GM19397 (cell line): ENCODE measurements around the gene CRY2.

Experiments
- ATAC-seq: cut with Tn5 transposase; IDR thresholded peaks from one replicate; pipeline ENCODE4 v1.9.1; 2021; ENCODE audit warnings: mild to moderate bottlenecking, moderate library complexity; ENCODE audit not compliant: unreplicated experiment

The CRY2 gene

GRCh38 chr11:45847911-45848316 is 639 bp downstream of the CRY2 start:
- no peak for ATAC-seq

DNA sequence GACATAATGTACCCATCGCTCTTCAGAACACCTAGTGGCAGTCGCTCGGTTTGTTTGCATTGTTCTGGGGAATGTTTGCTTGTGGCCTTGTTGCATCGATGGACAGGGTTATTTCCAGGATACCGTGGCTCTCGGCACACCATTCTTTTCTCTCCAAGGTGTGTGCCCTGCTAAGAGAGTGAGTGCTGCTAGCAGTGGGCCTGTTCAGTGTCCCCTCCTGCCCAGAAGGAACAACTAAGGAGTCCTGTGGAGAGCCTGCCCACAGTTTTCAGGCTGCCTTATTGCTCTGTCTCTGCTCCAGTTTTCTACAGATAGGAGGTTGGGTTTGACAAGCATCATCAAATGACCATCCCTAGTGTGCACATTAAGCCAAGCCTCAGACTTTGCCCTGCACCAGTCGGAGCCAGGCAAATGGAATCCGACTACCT is 1.4 kb downstream of the CRY2 start:
- no peak for ATAC-seq

GRCh38 chr11:45850446-45850845 is 3.2 kb downstream of the CRY2 start:
- ATAC-seq = no peak

DNA sequence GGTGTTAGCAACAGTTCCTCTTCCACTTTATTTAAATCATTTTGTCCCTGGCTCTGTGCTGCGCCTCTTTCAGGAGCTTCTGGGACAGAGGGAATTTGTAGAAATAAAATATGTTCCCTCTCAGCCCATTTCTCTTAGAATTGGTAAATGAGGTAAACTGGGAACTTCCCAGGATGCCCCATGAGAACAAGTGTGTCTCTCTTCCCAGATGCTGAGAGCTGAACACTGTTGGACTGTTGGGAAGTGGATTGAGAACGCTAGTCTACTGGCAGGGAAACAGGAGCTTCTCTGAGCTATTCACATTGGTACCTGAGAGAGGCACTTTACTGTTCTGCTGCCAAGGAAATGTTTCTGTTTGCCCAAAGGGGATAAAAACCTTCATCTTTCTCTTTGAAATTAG is 4.0 kb downstream of the CRY2 start:
- ATAC-seq = no peak

DNA sequence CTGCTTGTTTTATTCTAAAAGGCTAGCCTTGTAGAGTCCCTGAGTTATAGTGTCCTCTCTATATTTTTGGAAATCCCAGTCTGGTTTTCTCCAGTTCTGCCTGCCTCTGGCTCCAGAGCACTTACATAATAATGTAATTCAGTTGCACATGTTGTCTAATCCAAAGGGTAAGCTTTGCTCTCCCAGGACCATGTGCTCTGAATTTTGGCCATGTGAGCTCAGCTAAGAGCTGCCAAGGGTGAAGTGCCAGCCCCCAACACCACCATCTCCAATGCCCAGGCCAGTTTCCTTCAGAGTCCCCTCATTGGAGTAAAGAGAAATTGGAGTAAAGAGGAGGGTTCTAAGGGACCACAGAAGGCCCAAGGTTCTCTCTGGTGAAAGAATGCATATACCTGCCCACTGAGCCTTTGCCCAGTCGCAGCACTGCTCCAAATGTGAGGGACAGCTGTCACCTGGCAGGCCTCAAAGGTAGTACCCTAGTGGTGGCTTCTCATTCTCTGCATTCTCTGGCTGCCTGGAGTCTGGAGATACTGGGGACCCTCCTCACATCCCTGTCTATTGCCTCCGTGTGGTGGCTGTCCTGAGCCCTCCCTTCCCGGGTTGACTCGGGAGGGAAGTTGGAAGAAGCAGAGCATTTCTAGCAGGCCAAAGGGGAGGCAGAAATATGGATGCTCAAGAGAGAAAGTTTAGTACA is 4.9 kb downstream of the CRY2 start:
- no peak for ATAC-seq

DNA sequence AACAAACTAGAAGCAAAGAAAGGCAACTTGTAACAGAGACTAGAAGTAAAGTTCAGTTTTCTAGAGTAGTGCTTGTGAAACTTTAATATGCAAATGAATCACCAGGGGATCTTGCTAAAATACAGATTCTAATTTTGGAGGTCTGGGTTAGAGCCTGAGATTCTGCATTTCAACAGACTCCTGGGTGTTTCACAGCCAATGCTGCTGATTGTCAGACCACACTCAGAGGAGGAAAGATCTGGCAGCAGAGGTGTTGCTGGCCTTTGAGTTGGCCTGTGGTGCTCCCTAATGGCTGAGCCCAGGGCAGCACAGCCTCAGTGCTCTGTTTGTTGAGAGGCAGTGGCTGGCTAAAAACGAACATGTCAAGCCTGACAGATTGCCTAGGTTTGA is 5.4 kb downstream of the CRY2 start:
- no peak for ATAC-seq

GRCh38 chr11:45853332-45854219 is 6.3 kb downstream of the CRY2 start:
- ATAC-seq = no peak

GRCh38 chr11:45855308-45855707 is 8.0 kb downstream of the CRY2 start:
- no peak for ATAC-seq

- no peak for ATAC-seq
Observed at GRCh38 chr11:45856044-45856468, 8.8 kb downstream of the CRY2 start.

DNA sequence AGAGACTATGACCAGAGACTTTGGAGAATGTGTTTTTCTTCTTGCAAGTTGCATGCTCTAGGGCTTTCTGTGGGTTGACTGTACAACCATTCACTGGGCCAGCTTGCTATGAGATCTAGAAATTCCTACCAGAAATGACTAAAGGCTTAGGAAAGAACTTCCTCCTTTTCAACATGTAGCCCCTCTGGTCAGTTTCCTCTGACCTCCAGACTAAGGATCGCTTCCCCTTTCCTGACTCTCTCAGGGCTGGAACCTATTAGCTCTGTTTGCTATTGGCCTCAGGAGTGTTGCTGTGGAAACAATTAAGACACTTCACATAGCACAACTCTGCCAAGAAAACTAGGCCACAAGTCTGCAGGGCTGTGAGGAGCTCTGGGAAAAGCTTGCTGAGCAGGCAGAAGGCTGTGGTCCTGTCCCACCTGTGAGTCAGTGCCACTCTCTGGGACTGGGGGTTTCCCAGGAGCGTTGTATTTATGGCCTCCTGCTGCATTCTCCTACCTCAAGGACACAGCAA is 10.7 kb downstream of the CRY2 start:
- no peak for ATAC-seq

GRCh38 chr11:45858751-45859398 is 11.6 kb downstream of the CRY2 start:
- ATAC-seq = no peak

DNA sequence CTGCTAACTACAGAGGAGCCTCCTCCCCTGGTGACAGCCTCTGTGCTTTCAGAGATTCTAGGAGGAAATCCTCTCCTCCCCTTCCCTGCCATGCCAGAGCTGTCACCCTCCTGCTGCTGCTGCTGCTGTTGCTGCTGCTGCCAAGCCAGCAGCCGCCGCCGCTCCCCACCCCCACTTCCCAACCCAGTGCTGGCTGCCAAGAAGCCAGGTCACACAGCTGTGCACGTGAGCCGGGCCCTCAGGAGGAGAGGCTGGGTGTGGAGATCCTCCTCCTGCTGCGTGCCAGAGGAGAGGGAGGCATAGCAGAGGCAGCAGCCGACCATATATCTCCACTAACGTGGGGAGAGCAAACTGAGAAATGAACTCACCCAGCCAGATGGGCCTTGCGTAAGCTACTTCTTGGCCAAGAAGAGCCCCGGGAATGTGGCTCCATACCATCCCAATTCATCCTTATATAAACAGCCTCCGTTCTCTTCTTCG is 12.4 kb downstream of the CRY2 start:
- ATAC-seq = no peak

GRCh38 chr11:45860348-45860747 is 13.1 kb downstream of the CRY2 start:
- no peak for ATAC-seq

GRCh38 chr11:45860764-45861510 is 13.7 kb downstream of the CRY2 start:
- no peak for ATAC-seq

DNA sequence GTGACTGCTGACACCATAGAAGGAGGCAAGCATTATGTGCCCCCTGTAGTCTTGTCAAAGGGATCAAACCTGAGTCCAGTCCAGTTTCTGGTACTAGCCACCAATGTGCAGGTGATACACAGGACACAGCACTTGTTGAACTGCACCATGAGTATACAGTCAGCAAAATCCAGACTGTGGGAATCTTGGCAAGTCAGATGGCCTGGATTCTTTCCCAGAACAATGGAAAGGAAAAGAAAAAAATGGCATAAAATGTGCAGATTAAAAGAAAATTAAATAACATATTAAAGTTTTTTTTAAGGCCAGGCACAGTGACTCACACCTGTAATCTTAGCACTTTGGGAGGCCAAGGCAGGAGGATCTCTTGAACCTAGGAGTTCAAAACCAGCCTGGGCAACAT is 16.8 kb downstream of the CRY2 start:
- ATAC-seq = no peak

DNA sequence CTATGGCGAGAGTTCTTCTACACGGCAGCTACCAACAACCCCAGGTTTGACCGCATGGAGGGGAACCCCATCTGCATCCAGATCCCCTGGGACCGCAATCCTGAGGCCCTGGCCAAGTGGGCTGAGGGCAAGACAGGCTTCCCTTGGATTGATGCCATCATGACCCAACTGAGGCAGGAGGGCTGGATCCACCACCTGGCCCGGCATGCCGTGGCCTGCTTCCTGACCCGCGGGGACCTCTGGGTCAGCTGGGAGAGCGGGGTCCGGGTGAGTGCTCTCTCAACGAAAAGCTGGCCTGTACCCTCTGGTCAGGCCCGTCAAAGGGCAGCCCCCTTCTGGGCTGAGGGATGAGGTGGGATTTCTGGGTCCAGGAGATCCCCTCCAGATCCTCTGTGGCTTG is 22.3 kb downstream of the CRY2 start:
- no peak for ATAC-seq

GRCh38 chr11:45870706-45871105 is 23.4 kb downstream of the CRY2 start:
- no peak for ATAC-seq

DNA sequence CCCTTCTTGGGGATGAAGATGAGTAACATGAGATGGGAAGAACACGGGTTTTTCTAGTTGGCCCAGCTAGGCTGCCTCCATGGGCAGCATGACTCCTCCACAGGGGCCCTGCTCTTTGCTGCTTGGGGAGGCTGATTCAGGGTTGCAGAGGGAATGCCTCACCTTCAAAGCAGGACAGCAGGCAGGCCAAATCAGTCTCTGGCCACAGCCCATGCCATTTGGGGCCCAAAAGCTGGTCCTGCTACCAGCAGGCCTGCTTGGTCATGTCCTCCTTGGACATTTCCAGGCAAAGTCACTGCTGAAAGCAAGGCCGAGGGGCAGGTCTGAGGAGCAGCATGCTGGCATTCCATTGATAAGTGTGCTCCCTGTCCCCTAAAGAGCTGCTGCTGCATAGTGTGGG is 24.4 kb downstream of the CRY2 start:
- no peak for ATAC-seq

GRCh38 chr11:45872651-45873356 is 25.5 kb downstream of the CRY2 start:
- no peak for ATAC-seq

DNA sequence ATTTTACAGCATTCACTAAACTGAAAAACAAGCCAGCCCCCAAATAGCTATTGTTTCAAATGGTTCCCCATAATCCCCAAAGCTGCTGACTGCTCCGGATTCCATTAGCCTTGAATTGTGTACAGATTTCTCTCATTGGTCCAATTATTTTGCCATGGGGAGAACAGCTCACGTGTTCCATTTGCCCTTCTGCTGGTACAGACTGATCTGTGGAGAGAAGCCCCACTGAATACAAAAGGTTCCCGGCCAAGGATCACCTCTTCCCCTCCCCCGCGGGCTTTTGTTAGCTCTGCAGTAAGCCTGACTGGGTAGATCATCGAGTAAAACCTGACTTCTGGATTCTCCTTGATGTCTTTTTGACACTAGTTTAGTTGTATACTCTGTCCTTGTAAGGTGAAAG is 29.1 kb downstream of the CRY2 start:
- no peak for ATAC-seq
